ENCODE measurements around the gene RGL2. TPM values are rescaled to one million over a fixed set of nuclear protein-coding genes. Genes with fewer than 3 reads are reported as not detected.
"Not testable (repeated sequence)": the region's sequence is repeated elsewhere in the genome, so short reads cannot be mapped to it uniquely, and the experiment has no call there.

The RGL2 gene
- total RNA-seq, 1 experiment from 2014 or later, result 48.8 TPM

DNA sequence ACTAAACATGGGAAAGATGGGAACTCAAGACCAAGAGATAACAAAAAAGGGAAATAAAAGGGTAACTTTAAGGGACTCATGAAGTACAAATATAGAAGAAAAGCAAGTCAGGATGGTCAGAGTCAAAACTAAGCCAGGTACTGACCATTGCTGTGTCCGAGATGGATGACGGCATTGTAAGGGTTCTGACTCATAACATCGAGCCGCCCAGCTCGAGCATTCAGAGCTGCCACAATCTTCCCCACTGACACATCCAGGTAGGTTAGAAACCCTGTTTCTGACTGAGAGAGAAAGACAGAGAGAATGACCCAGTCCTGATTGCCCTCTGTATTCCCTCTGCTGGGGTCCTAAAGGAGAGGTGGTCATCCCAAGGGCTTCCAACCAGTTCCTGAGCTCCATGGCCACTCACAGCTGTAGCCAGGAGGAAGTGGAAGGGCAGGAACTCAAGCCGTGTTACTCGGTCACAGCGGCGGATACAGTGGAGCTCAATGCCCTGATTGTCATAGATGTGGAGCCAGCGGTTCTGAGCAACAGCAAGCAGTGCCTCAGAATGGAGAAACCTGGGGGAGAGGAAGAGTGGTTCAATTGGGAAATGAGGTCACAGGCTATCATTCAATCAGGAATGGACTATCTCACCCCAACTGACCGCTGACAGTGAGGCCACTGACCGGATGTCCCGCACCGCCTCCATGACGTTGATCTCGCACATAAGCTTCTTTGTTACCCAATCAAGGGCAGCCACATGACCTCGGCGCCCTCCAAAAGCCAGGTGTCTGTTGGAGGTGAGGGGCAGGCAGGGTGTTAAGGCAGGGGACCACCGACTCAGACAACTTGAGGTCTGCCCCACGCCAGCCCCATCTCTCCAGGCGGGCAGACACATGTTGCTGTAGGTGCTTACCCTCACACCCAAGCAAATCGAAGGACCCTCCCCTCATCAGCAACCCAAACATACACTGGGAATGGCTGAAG is 11.5 kb downstream of the RGL2 start:
- H3K4me3 ChIP-seq (ENCODE audit: low read depth, low read length, poor library complexity, severe bottlenecking), result no peak overlapping the region
- CTCF ChIA-PET, result no interaction called here
- TF ChIP-seq EZH2 (IDR thresholded peaks at IDR 0.05; ENCODE audit: borderline replicate concordance, low read depth, low read length, poor library complexity, severe bottlenecking), result no peak
- TF ChIP-seq, protein P1, sequence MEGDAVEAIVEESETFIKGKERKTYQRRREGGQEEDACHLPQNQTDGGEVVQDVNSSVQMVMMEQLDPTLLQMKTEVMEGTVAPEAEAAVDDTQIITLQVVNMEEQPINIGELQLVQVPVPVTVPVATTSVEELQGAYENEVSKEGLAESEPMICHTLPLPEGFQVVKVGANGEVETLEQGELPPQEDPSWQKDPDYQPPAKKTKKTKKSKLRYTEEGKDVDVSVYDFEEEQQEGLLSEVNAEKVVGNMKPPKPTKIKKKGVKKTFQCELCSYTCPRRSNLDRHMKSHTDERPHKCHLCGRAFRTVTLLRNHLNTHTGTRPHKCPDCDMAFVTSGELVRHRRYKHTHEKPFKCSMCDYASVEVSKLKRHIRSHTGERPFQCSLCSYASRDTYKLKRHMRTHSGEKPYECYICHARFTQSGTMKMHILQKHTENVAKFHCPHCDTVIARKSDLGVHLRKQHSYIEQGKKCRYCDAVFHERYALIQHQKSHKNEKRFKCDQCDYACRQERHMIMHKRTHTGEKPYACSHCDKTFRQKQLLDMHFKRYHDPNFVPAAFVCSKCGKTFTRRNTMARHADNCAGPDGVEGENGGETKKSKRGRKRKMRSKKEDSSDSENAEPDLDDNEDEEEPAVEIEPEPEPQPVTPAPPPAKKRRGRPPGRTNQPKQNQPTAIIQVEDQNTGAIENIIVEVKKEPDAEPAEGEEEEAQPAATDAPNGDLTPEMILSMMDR (conservative IDR thresholded peaks at IDR 0.05; ENCODE audit: low read depth, low read length), result no peak
- no TSS peak for BruUV-seq (replicated peaks)
- DNase-seq (ENCODE audit: low spot score), result no peak
- intact Hi-C loops (cut with micrococcal nuclease; ENCODE audit: unreplicated experiment), result no loop called here
- no peaks in the 10 kb centered on the region for H3K27me3 ChIP-seq (replicated peaks; ENCODE audit: insufficient read depth, low read depth, low read length, poor library complexity)
- peaks cover 43% of the 10 kb centered on the region for H3K36me3 ChIP-seq (ENCODE audit: insufficient read depth, low read length, poor library complexity, severe bottlenecking)
- no peaks in the 10 kb centered on the region for H3K9me3 ChIP-seq (ENCODE audit: low read depth, low read length, poor library complexity, severe bottlenecking)
- POLR2A ChIA-PET (ENCODE audit: low non-redundant PET), result no interaction called here
- peaks cover 16% of the 10 kb centered on the region for H3K4me1 ChIP-seq (ENCODE audit: insufficient read depth, low read length, poor library complexity, severe bottlenecking)
- H3K27ac ChIP-seq (ENCODE audit: low read depth, low read length, poor library complexity, severe bottlenecking), result no peak overlapping the region

DNA sequence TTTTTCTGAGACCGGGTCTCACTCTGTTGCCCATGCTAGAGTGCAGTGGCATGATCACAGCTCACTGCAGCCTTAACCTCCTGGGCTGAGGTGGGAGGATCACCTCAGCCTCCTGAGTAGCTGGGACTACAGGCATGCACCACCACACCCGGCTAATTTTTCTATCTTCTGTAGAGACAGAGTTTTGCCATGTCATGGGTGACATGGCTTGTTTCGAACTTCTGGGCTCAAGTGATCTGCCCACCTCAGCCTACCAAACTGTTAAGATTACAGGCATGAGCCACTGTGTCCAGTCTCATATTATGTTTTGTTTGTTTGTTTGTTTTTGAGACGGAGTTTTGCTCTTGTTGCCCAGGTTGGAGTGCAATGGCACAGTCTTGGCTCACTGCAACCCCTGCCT is 13.5 kb downstream of the RGL2 start:
- not testable (repeated sequence) for BruUV-seq (replicated peaks)

DNA sequence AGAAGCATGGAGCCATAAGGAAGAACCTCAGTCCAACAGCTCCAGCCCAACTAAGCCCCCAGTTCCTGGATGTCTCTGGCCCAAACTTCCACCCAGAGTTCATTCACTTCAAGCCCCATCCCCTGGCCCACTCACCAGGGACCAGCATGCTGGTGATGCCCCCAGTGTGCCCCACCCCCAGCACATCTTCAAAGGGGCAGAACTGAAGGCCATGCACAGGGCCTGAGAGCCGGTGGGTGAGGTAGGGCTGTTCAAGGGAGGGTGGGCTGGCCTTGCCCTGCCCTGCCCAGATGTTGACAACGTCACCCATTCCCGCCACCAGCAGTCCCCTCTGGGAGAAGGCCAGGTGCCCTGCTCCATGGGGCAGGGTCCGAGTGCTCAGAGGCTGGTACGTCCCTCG is 18.2 kb downstream of the RGL2 start:
- Histone ChIP-seq H3K4me3 (ENCODE audit: low read depth, low read length, poor library complexity, severe bottlenecking) (no peak overlapping the region), H3K27ac (ENCODE audit: low read depth, low read length, poor library complexity, severe bottlenecking) (no peak overlapping the region), H3K4me1 (ENCODE audit: insufficient read depth, low read length, poor library complexity, severe bottlenecking) (peaks cover 14% of the 10 kb centered on the region), H3K27me3 (replicated peaks; ENCODE audit: insufficient read depth, low read depth, low read length, poor library complexity) (no peaks in the 10 kb centered on the region), H3K36me3 (ENCODE audit: insufficient read depth, low read length, poor library complexity, severe bottlenecking) (peaks cover 44% of the 10 kb centered on the region), H3K9me3 (ENCODE audit: low read depth, low read length, poor library complexity, severe bottlenecking) (no peaks in the 10 kb centered on the region)
- ChIA-PET CTCF (no interaction called here), POLR2A (ENCODE audit: low non-redundant PET) (interaction anchor here (0.5 kb wide), 1 partner anchor 65 kb away, joined by 5 read pairs; no protein-coding TSS in a partner anchor)
- BruUV-seq (replicated peaks), result no TSS peak
- TF ChIP-seq, protein P1 (conservative IDR thresholded peaks at IDR 0.05; ENCODE audit: low read depth, low read length), result no peak
- TF ChIP-seq EZH2 (IDR thresholded peaks at IDR 0.05; ENCODE audit: borderline replicate concordance, low read depth, low read length, poor library complexity, severe bottlenecking), result no peak
- no peak for DNase-seq (ENCODE audit: low spot score)
- intact Hi-C loops (cut with micrococcal nuclease; ENCODE audit: unreplicated experiment), result no loop called here

More for the DNA sequence above, 13.5 kb downstream of the RGL2 start:
- intact Hi-C loops (cut with micrococcal nuclease; ENCODE audit: unreplicated experiment); H3K4me1 ChIP-seq (ENCODE audit: insufficient read depth, low read length, poor library complexity, severe bottlenecking); H3K27me3 ChIP-seq (replicated peaks; ENCODE audit: insufficient read depth, low read depth, low read length, poor library complexity); DNase-seq (ENCODE audit: low spot score); H3K4me3 ChIP-seq (ENCODE audit: low read depth, low read length, poor library complexity, severe bottlenecking); CTCF ChIA-PET; H3K27ac ChIP-seq (ENCODE audit: low read depth, low read length, poor library complexity, severe bottlenecking); H3K9me3 ChIP-seq (ENCODE audit: low read depth, low read length, poor library complexity, severe bottlenecking); POLR2A ChIA-PET (ENCODE audit: low non-redundant PET): not testable (repeated sequence)
- peaks cover 38% of the 10 kb centered on the region for H3K36me3 ChIP-seq (ENCODE audit: insufficient read depth, low read length, poor library complexity, severe bottlenecking)
